OCI-M2 (cell line): ENCODE data around the gene SLX9.

ENCODE experiments used
- DNase-seq: peaks from one replicate; lab custom pipeline; 2025; ENCODE audit not compliant: unreplicated experiment; lab: John Stamatoyannopoulos, UW

SLX9 gene

GRCh38 chr21:44943686-44944550, 4.1 kb downstream of the SLX9 start:
- no peak for DNase-seq

GRCh38 chr21:44944596-44944995, 4.8 kb downstream of the SLX9 start:
- DNase-seq = no peak

GRCh38 chr21:44946254-44947041, 6.6 kb downstream of the SLX9 start:
- no peak for DNase-seq

GRCh38 chr21:44947111-44947929, 7.5 kb downstream of the SLX9 start:
- DNase-seq = no peak

GRCh38 chr21:44947930-44948331, 8.1 kb downstream of the SLX9 start:
- no peak for DNase-seq

- no peak for DNase-seq
Measured at GRCh38 chr21:44948426-44949120, 8.7 kb downstream of the SLX9 start.

- DNase-seq = no peak
Measured at GRCh38 chr21:44949161-44949778, 9.4 kb downstream of the SLX9 start.

GRCh38 chr21:44949779-44950198, 10.0 kb downstream of the SLX9 start:
- DNase-seq = no peak

GRCh38 chr21:44950351-44950750, 10.5 kb downstream of the SLX9 start:
- DNase-seq = no peak

- DNase-seq = no peak
Measured at GRCh38 chr21:44951186-44951915, 11.5 kb downstream of the SLX9 start.

- DNase-seq = no peak
Measured at GRCh38 chr21:44952116-44952928, 12.5 kb downstream of the SLX9 start.

- DNase-seq = no peak
Measured at GRCh38 chr21:44952929-44953627, 13.2 kb downstream of the SLX9 start.

- DNase-seq = no peak
Measured at GRCh38 chr21:44953628-44954021, 13.8 kb downstream of the SLX9 start.

GRCh38 chr21:44954281-44954771, 14.5 kb downstream of the SLX9 start:
- no peak for DNase-seq

- no peak for DNase-seq
Measured at GRCh38 chr21:44955141-44955797, 15.4 kb downstream of the SLX9 start.

- no peak for DNase-seq
Measured at GRCh38 chr21:44955798-44956175, 16.0 kb downstream of the SLX9 start.

GRCh38 chr21:44956356-44957046, 16.7 kb downstream of the SLX9 start:
- no peak for DNase-seq
